SK-N-MC (cell line): ENCODE results near the gene VCX3B.
"Not testable (repeated sequence)": the region's sequence is repeated elsewhere in the genome, so short reads cannot be mapped to it uniquely, and the experiment has no call there.

ENCODE experiments used
- DNase-seq: peaks from one replicate; pipeline ENCODE4 v3.0.0-alpha.2; 2011; ENCODE audit warnings: low read depth, low spot score
- H3K27ac ChIP-seq: fragments of 200-600 bp; sonication (generic); 2 replicates; pipeline ENCODE4 v1.5.1; 2016; ENCODE audit warnings: mixed run types
- H3K36me3 ChIP-seq: fragments of 200-600 bp; sonication (generic); 2 replicates; pipeline ENCODE4 v1.6.1; 2017; ENCODE audit warnings: antibody characterized with exemption, low read length, mixed read lengths; ENCODE audit not compliant: insufficient read depth
- H3K4me3 ChIP-seq: fragments of 200-600 bp; sonication (generic); 2 replicates; pipeline ENCODE4 v1.5.1; 2016
- H3K9ac ChIP-seq: fragments of 200-600 bp; sonication (generic); 2 replicates; pipeline ENCODE4 v1.8.0; 2017; ENCODE audit warnings: mixed run types, mixed read lengths; ENCODE audit not compliant: insufficient read length
- H3K9me3 ChIP-seq: fragments of 200-600 bp; sonication (generic); 2 replicates; pipeline ENCODE4 v1.6.1; 2017; ENCODE audit warnings: low read depth, mild to moderate bottlenecking, antibody characterized with exemption, low read length, moderate library complexity, mixed read lengths
- EZH2 ChIP-seq: fragments of 200-600 bp; sonication (generic); IDR thresholded peaks from one replicate; pipeline ENCODE4 v1.6.1; 2017; ENCODE audit warnings: antibody characterized with exemption
- FOXP2 ChIP-seq: optimal IDR thresholded peaks from 2 replicates; pipeline ENCODE3; 2011; ENCODE audit warnings: mild to moderate bottlenecking, moderate library complexity; ENCODE audit not compliant: insufficient read depth; ENCODE audit errors: extremely low read length, control extremely low read depth
- POLR2AphosphoS5 ChIP-seq: IDR thresholded peaks from 2 replicates; pipeline ENCODE4 v1.6.1; 2012; ENCODE audit warnings: mild to moderate bottlenecking, low read depth, low read length, borderline replicate concordance

VCX3B gene

GRCh38 chrX:8453611-8454010, 11.0 kb upstream of the VCX3B start:
- no peaks in the 10 kb centered on the region for H3K9me3 ChIP-seq
- TF ChIP-seq EZH2 (no peak), FOXP2 (no peak), POLR2AphosphoS5 (no peak)
- no peak overlapping the region for H3K27ac ChIP-seq
- no peak for DNase-seq
- H3K36me3 ChIP-seq: no peaks in the 10 kb centered on the region
- no peak overlapping the region for H3K9ac ChIP-seq
- no peak overlapping the region for H3K4me3 ChIP-seq

DNA sequence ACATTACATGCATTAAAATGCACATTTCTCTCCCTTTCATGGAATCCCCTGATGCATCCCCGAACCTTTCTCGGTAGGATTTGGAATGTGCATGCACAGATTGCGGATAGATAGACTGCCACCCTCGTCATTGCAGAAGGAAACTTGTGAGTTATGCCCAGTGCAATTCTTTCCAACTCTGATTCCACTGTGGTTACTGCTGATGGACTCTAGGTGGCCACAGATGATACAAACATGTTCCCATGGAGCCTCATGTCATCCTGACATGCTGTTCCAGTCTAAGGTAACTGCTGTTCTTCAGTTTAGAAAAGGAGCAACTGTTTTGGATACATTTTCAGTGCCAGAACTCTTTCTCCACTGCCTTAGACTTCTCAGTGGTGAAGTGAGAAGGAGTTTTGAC, 9.1 kb upstream of the VCX3B start:
- Histone ChIP-seq H3K9me3 (no peaks in the 10 kb centered on the region), H3K4me3 (no peak overlapping the region), H3K9ac (no peak overlapping the region), H3K27ac (no peak overlapping the region), H3K36me3 (no peaks in the 10 kb centered on the region)
- no peak for DNase-seq
- no peak for TF ChIP-seq FOXP2
- TF ChIP-seq EZH2: no peak
- no peak for TF ChIP-seq POLR2AphosphoS5

DNA sequence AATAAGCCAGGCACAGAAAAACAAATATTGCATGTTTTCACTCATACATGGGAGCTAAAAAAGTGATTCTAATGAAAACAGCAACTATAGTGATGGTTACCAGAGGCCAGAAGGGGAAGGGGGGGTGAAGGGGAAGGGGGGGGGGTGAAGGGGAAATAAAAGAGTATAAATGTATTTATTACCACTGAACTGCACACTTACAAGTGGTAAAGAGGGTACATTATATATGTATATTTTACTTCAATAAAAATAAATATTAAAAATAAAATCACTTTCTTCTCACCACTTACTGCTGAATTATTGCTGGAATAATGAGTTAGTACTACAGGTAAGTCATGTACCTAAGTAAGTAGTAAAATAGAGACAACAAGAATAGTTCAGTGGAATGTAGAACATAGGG, 2.1 kb upstream of the VCX3B start:
- no peaks in the 10 kb centered on the region for H3K9me3 ChIP-seq
- no peak overlapping the region for H3K9ac ChIP-seq
- no peak overlapping the region for H3K27ac ChIP-seq
- no peak overlapping the region for H3K4me3 ChIP-seq
- TF ChIP-seq POLR2AphosphoS5 (no peak), FOXP2 (no peak), EZH2 (no peak)
- DNase-seq: no peak
- H3K36me3 ChIP-seq: no peaks in the 10 kb centered on the region

DNA sequence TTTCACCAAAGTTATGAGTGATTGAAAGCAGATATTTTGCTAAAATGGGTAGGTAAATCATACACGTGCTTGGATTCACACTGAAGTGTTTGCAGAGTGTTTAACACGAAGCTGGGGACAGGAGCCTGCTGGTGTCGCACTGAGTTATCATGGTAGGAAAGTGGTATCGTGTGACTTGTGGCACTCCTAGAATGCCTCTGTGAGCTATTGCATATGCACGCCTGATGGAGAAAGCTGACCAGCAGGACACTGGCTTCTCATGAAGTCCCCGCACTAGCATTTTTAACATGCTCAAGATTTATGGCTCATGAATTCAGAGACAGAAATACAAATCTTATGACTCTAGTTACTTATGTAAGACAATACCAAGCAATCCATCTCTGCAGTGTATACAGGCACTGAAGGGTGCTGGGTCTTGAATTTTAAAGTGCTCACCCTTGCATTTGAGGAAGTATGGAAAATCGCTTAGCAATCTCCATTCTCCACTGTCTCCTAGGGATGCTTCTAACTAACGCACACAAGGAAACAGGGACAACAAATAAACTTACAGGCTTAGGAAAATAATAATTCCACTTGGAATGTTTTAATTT, 19.8 kb downstream of the VCX3B start:
- H3K9ac ChIP-seq: no peak overlapping the region
- no peak overlapping the region for H3K27ac ChIP-seq
- no peaks in the 10 kb centered on the region for H3K36me3 ChIP-seq
- no peak for DNase-seq
- H3K4me3 ChIP-seq: no peak overlapping the region
- H3K9me3 ChIP-seq: no peaks in the 10 kb centered on the region
- TF ChIP-seq EZH2: no peak
- no peak for TF ChIP-seq FOXP2
- TF ChIP-seq POLR2AphosphoS5: no peak

DNA sequence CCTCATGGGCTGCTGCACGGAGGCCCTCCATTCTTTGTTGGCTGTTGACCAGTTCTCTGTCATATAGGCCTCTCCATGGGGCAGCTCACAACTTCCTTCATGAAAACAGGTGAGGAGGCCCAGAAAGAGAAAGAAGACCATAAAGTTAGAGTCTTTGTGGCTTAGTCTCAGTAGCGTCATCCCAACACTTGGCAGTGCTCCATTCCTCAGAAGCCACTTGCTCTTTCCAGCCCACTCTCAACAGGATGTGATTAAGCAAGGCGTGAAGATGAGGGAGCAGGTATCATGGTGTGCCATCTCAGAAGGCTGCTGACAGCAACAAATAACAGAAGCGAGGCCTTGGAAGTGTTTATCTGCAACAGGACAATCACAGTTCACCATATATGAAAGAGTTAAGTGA, 30.4 kb downstream of the VCX3B start:
- not testable (repeated sequence) for H3K36me3 ChIP-seq, DNase-seq, H3K27ac ChIP-seq, H3K9me3 ChIP-seq, H3K9ac ChIP-seq, H3K4me3 ChIP-seq

- Histone ChIP-seq H3K27ac (no peak overlapping the region), H3K36me3 (no peaks in the 10 kb centered on the region), H3K4me3 (no peak overlapping the region), H3K9me3 (no peaks in the 10 kb centered on the region), H3K9ac (no peak overlapping the region)
- TF ChIP-seq FOXP2: no peak
- TF ChIP-seq POLR2AphosphoS5: no peak
- no peak for TF ChIP-seq EZH2
- no peak for DNase-seq
Observed at GRCh38 chrX:8500203-8500602, 35.6 kb downstream of the VCX3B start.

DNA sequence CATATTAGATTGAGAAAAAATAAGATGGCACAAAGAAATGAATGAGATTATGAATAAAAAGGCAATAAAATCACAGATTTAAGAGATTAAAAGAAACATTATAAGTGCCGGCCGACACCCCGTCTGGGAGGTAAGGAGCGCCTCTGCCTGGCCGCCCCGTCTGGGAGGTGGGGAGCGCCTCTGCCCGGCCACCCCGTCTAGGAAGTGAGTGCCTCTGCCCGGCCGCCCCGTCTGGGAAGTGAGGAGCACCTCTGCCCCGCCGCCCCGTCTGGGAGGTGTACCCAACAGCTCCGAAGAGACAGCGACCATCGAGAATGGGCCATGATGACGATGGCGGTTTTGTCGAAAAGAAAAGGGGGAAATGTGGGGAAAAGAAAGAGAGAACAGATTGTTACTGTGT, 37.5 kb downstream of the VCX3B start:
- DNase-seq: not testable (repeated sequence)

DNA sequence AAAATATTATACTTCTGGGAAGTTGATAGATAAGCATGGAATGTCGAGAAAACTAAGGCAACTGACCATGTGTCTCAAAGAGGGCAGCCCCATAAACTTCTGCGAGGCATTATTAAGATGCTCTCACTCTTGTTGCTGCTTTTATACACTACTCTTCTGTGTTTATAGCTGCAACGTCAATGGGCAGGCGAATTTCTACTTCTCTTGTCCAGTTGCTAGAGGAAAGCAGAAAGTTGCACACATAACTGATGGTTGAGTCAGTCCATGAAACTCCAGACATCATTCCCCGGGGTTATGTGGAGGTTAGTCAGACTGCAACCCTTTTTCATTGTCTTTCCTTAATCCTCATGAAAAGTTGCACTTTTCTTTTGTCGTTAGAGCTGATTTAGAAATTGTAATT, 39.8 kb downstream of the VCX3B start:
- Histone ChIP-seq H3K9ac (no peak overlapping the region), H3K4me3 (no peak overlapping the region), H3K36me3 (no peaks in the 10 kb centered on the region), H3K9me3 (no peaks in the 10 kb centered on the region), H3K27ac (no peak overlapping the region)
- no peak for TF ChIP-seq POLR2AphosphoS5
- TF ChIP-seq EZH2: no peak
- TF ChIP-seq FOXP2: no peak
- DNase-seq: no peak

More for the DNA sequence above, 37.5 kb downstream of the VCX3B start:
- H3K36me3 ChIP-seq, H3K4me3 ChIP-seq, H3K9ac ChIP-seq, H3K27ac ChIP-seq, H3K9me3 ChIP-seq: not testable (repeated sequence)
